Glutamatergic neuron (in vitro differentiated cells): ENCODE measurements around the gene VAMP8. TPM values are rescaled to one million over a fixed set of nuclear protein-coding genes. Genes with fewer than 3 reads are reported as not detected.
"Not testable (repeated sequence)": the region's sequence is repeated elsewhere in the genome, so short reads cannot be mapped to it uniquely, and the experiment has no call there.

Experiments
- DNase-seq: peaks from one replicate; pipeline ENCODE4 v3.0.0; 2022
- H3K27ac Mint-ChIP-seq: one replicate; pipeline ENCODE4 v1.8.0; 2020; ENCODE audit warnings: mild to moderate bottlenecking, mixed read lengths, inconsistent platforms; ENCODE audit not compliant: unreplicated experiment
- H3K27me3 Mint-ChIP-seq: one replicate; pipeline ENCODE4 v1.8.0; 2020; ENCODE audit warnings: mild to moderate bottlenecking, moderate library complexity, mixed read lengths, inconsistent platforms; ENCODE audit not compliant: unreplicated experiment
- H3K36me3 Mint-ChIP-seq: one replicate; pipeline ENCODE4 v1.8.0; 2020; ENCODE audit warnings: mild to moderate bottlenecking, mixed read lengths, inconsistent platforms; ENCODE audit not compliant: unreplicated experiment
- H3K4me1 Mint-ChIP-seq: one replicate; pipeline ENCODE4 v1.8.0; 2020; ENCODE audit warnings: mild to moderate bottlenecking, low read depth, mixed read lengths, inconsistent platforms; ENCODE audit not compliant: unreplicated experiment
- H3K4me3 Mint-ChIP-seq: one replicate; pipeline ENCODE4 v1.8.0; 2020; ENCODE audit warnings: mild to moderate bottlenecking, mixed read lengths, inconsistent platforms; ENCODE audit not compliant: unreplicated experiment
- H3K9me3 Mint-ChIP-seq: one replicate; pipeline ENCODE4 v1.8.0; 2020; ENCODE audit warnings: mild to moderate bottlenecking, moderate library complexity, mixed read lengths, inconsistent platforms; ENCODE audit not compliant: unreplicated experiment
- total RNA-seq: library from RNA; stranded (reverse); fragmentation: NEBNext Ultra II Directional; extraction: Animal tissue kit (Norgen Biotek cat#: 25700); gene quantifications from one replicate; pipeline ENCODE4 v1.2.1, GENCODE V29; 2021; ENCODE audit not compliant: unreplicated experiment
- TF ChIP-seq, protein P1 (sequence below): fragments of 200-600 bp; sonication (generic); IDR thresholded peaks from one replicate; pipeline ENCODE4 v1.5.0; 2021; ENCODE audit not compliant: partially characterized antibody, unreplicated experiment

VAMP8 gene
- total RNA-seq, 1 donor from 2014 or later, result 0.78 TPM

DNA sequence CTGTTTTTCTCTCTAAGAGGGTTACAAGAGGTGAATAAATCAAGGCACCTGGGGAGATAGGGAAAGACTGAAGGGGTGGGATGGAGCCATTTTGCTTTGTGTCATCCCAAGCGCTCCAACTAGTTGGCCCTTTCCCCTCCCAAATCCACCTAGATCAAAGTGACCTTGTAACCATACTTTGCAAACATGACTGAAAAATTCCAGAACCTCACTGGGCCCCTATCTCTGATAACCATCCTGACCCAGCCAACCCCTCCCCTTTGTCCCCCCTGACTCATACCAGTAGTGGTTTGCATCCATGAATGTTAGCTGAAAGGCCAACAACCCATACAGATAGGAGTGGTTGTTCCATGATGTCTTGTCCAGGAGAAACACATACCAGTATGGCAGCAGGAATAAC is 19.2 kb upstream of the VAMP8 start:
- Mint-ChIP-seq H3K9me3 (peaks cover 12% of the 10 kb centered on the region), H3K4me3 (no peak overlapping the region), H3K4me1 (peaks cover 9% of the 10 kb centered on the region), H3K27me3 (peaks cover 10% of the 10 kb centered on the region), H3K27ac (peak overlapping the region; percentile 57), H3K36me3 (no peaks in the 10 kb centered on the region)
- TF ChIP-seq, protein P1, sequence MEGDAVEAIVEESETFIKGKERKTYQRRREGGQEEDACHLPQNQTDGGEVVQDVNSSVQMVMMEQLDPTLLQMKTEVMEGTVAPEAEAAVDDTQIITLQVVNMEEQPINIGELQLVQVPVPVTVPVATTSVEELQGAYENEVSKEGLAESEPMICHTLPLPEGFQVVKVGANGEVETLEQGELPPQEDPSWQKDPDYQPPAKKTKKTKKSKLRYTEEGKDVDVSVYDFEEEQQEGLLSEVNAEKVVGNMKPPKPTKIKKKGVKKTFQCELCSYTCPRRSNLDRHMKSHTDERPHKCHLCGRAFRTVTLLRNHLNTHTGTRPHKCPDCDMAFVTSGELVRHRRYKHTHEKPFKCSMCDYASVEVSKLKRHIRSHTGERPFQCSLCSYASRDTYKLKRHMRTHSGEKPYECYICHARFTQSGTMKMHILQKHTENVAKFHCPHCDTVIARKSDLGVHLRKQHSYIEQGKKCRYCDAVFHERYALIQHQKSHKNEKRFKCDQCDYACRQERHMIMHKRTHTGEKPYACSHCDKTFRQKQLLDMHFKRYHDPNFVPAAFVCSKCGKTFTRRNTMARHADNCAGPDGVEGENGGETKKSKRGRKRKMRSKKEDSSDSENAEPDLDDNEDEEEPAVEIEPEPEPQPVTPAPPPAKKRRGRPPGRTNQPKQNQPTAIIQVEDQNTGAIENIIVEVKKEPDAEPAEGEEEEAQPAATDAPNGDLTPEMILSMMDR, result no peak
- no peak for DNase-seq

DNA sequence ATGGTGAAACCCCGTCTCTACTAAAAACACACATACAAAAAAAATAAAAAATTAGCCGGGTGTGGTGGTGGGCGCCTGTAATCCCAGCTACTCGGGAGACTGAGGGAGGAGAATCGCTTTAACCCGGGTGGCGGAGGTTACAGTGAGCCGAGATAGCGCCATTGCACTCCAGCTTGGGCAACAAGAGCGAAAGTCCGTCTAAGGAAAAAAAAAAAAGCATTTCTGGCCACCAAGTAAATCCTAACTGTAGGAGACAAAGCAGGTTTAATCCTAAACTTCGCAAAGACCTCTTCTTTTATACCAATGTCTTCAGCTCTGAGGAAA is 17.0 kb upstream of the VAMP8 start:
- Mint-ChIP-seq H3K27me3 (peaks cover 10% of the 10 kb centered on the region), H3K9me3 (peaks cover 10% of the 10 kb centered on the region), H3K27ac (peak overlapping the region; percentile 99), H3K4me3 (peak overlapping the region; percentile 99)
- not testable (repeated sequence) for DNase-seq, H3K36me3 Mint-ChIP-seq, H3K4me1 Mint-ChIP-seq

DNA sequence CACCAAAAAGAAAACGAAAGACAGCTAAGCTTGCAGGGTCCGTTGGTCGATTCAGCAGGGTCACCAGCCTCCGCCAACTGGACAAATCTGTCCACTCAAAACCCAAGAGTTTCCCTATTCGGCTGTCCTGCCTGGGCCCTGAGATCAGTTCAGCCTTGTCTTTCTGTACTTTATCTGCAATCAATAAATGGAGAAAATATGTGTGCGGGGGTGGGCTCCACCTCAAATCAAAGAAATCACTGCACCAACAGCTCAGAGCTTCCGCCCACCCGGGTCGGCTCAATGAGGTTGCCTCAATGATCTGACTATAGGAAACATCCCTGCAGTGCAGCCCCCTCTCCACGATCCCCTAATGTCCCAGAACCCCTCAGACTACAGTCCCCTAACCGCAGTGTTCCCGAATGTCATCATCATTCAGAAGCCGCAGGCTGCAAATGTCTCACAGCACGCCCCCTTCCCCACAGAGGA is 16.5 kb upstream of the VAMP8 start:
- DNase-seq, result no peak
- peaks cover 9% of the 10 kb centered on the region for H3K4me1 Mint-ChIP-seq
- TF ChIP-seq, protein P1, result no peak
- H3K27me3 Mint-ChIP-seq, result peaks cover 10% of the 10 kb centered on the region
- H3K36me3 Mint-ChIP-seq, result no peaks in the 10 kb centered on the region
- H3K9me3 Mint-ChIP-seq, result peaks cover 10% of the 10 kb centered on the region
- H3K4me3 Mint-ChIP-seq, result peak overlapping the region; percentile 99
- H3K27ac Mint-ChIP-seq, result peak overlapping the region; percentile 99

DNA sequence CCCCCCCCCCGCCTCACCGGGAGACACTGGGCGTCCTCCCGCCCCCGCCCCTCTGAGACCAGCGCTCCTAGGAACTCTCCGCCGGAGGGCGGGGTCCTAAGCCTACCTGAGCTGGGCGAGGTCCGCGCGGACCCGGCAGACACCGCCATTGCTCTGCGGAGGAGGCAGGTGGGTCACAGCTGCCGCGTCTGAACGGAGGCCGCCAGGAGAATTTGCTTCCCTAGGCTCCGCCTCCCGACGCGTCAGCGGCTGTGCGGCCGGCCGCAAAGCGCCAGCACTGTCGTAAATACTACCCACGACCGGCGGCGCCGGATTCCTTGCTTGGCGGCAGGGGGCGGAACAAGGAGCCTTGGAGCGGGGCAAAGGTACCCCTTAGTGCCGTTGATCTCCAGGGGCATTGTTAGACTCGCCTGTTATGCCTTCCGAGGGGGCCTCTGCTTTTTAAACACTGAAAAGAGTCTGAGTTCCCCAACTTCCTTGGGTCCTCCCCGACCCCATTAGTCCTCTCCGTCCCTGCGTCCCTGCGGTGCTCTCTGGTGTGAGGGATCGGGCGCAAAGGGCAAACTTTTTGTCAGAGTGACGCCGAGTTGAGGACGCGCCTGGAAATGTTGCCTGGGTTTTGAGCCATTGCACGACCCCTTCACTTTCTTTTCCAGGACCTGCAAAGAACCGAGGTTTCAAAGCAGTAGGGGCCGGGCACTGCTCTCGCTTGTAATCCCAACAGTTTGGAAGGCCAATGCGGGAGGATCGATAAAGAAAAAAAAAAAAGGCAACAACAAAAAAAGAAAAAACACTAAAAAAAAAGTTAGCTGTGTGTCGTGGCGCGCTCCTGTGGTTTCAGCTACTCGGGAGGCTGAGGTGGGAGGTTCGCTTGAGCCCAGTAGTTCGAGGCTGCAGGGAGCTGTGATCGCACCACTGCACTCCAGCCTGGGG is 15.8 kb upstream of the VAMP8 start, which contains the start of gene GGCX:
GGCX (minus strand) TSS at position 214 of the 933 bp plus-strand sequence; CDS start at position 149, 65 bp downstream.
- H3K27ac Mint-ChIP-seq, result peak within 1 kb of the TSS; percentile 99
- peaks cover 10% of the 10 kb centered on the region for H3K27me3 Mint-ChIP-seq
- peaks cover 9% of the 10 kb centered on the region for H3K4me1 Mint-ChIP-seq
- H3K9me3 Mint-ChIP-seq, result peaks cover 8% of the 10 kb centered on the region
- DNase-seq, result peak; percentile 96
- H3K4me3 Mint-ChIP-seq, result peak within 1 kb of the TSS; percentile 99
- H3K36me3 Mint-ChIP-seq, result no peaks in the 10 kb centered on the region
- TF ChIP-seq, protein P1, result no peak

DNA sequence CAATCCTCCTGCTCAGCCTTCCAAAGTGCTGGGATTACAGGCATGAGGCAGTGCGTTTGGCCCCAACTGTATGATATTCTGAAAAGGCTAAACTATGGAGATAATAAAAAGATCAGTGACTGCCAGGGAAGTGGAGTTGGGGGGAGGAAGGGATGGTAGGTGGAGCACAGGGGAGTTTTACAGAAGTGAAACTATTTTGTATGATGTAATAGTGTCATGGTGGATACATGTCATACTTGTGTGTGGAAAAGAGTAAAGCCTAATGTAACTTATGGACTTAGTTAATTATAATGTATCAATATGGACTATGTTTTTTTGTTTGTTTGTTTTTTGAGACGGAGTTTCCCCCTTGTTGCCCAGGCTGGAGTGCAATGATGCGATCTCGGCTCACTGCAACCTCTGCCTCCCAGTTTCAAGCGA is 13.2 kb upstream of the VAMP8 start:
- H3K4me3 Mint-ChIP-seq, result no peak overlapping the region
- no peak for DNase-seq
- peaks cover 9% of the 10 kb centered on the region for H3K27me3 Mint-ChIP-seq
- H3K4me1 Mint-ChIP-seq, result peaks cover 5% of the 10 kb centered on the region
- TF ChIP-seq, protein P1, result no peak
- no peaks in the 10 kb centered on the region for H3K36me3 Mint-ChIP-seq
- no peak overlapping the region for H3K27ac Mint-ChIP-seq
- H3K9me3 Mint-ChIP-seq, result peaks cover 8% of the 10 kb centered on the region
